A549 (cell line): ENCODE results near the gene HDAC1.

Experiments
- BHLHE40 ChIP-seq: IDR thresholded peaks from 2 replicates; pipeline ENCODE4 v1.6.1; 2012; ENCODE audit warnings: low read depth, low read length, inconsistent platforms
- CBX2 ChIP-seq: fragments of 200-600 bp; sonication (generic); IDR thresholded peaks from 2 replicates; pipeline ENCODE4 v1.6.1; 2016; ENCODE audit warnings: low read depth, mild to moderate bottlenecking, borderline replicate concordance
- CEBPB ChIP-seq, 2 experiments: fragments of >200 bp in 1 of 2; sonication (Bioruptor Twin) in 1 of 2; formaldehyde crosslinking in 1 of 2; IDR thresholded peaks; 2 replicates each; pipeline ENCODE4 v1.6.1; 2012 to 2016
- CTCF ChIP-seq: fragments of >200 bp; sonication (Bioruptor Twin); formaldehyde crosslinking; IDR thresholded peaks from 3 replicates; pipeline ENCODE4 v1.5.1; 2016
- EP300 ChIP-seq, 2 experiments: fragments of >200 bp; sonication (Bioruptor Twin); formaldehyde crosslinking; IDR thresholded peaks; 2 replicates in 1 of 2; 3 replicates in 1 of 2; pipeline ENCODE4 v1.6.1; 2016 to 2017
- HMGXB4 ChIP-seq: fragments of 250-450 bp; sonication (Bioruptor Pico); IDR thresholded peaks from 2 replicates; pipeline ENCODE4 v1.5.0; 2021; ENCODE audit warnings: mild to moderate bottlenecking, moderate library complexity, borderline replicate concordance
- JUN ChIP-seq, 2 experiments: fragments of >200 bp; sonication (Bioruptor Twin); formaldehyde crosslinking; IDR thresholded peaks; 2 replicates in 1 of 2; 3 replicates in 1 of 2; pipeline ENCODE4 v1.6.1; 2016 to 2017
- PBX3 ChIP-seq: IDR thresholded peaks from 2 replicates; pipeline ENCODE4 v1.6.1; 2012
- POLR2A ChIP-seq: IDR thresholded peaks from 2 replicates; pipeline ENCODE4 v1.6.1; 2012; ENCODE audit warnings: mild to moderate bottlenecking, low read length
- POLR2AphosphoS2 ChIP-seq: conservative IDR thresholded peaks from 2 replicates; pipeline ENCODE4 v1.6.1; 2012; ENCODE audit warnings: low read length, improper control_type of control experiment, inconsistent platforms
- RFX5 ChIP-seq: fragments of 450-650 bp; IDR thresholded peaks from 2 replicates; pipeline ENCODE4 v1.7.1; 2014; ENCODE audit warnings: antibody characterized with exemption, mild to moderate bottlenecking, moderate library complexity
- ZSCAN20 ChIP-seq: fragments of 250-450 bp; sonication (Bioruptor Pico); IDR thresholded peaks from 2 replicates; pipeline ENCODE4 v1.8.0; 2022; ENCODE audit warnings: mild to moderate bottlenecking, moderate library complexity

- no peak for TF ChIP-seq CTCF
- no peak for TF ChIP-seq CBX2
- TF ChIP-seq EP300 (IDR thresholded peaks at IDR 0.05) = no peak
- no peak for TF ChIP-seq PBX3
- no peak for TF ChIP-seq HMGXB4 (CRISPR knock-in tag)
- no peak for TF ChIP-seq POLR2A
- TF ChIP-seq CEBPB (IDR thresholded peaks at IDR 0.05) = no peak
- TF ChIP-seq ZSCAN20 (CRISPR knock-in tag) = no peak
- TF ChIP-seq JUN (IDR thresholded peaks at IDR 0.05) = no peak
- TF ChIP-seq RFX5 = no peak
- TF ChIP-seq BHLHE40 = no peak
- TF ChIP-seq POLR2AphosphoS2 = no peak
These were observed 40.8 kb upstream of the HDAC1 start, which contains the start of gene LCK for GRCh38 chr1:32250893-32251716.
